GM18858 (cell line): Measurements from ENCODE around the gene PSMD6.

Source experiments
- ATAC-seq: cut with Tn5 transposase; IDR thresholded peaks from one replicate; pipeline ENCODE4 v1.9.1; 2021; ENCODE audit not compliant: unreplicated experiment

The PSMD6 gene

DNA sequence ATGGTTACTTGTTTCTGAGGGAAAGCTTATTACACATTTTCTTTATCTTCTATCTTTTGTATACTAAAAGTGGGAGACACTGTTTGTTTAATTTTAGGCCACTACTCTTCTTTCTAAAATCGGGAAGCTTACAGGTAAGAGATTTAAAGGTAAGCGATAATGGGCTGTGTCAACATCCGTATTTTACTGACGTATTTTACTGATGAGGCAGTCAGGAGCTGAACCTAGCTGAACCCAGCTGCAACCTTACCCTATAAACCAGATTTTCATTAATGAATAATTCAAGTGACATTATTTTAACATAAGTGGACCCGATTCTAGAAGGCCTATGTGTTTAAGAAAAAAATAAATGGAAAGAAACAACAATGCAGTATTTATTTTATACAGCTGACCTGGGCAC, 13.1 kb downstream of the PSMD6 start:
- no peak for ATAC-seq

- ATAC-seq = no peak
These were observed 13.8 kb downstream of the PSMD6 start for GRCh38 chr3:64009528-64009927.

- no peak for ATAC-seq
These were observed 14.6 kb downstream of the PSMD6 start for GRCh38 chr3:64008487-64009351.

DNA sequence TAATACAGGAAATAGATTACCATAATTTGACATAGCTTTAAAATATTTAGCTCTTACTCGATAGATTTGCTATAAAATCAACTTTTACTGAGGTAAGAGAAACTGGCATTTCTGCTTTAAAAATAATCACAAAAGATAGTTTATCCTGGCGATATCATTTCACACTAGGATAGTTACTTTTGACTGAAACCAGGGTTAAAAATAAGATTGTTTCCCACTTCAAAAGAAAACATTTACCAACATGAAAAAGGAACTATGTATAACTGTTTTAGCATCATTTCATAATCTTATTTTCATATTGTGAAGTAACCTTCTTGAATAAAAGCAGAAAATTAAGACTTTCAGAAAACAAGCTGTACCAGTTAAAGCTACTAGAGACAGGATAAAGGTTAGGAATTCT, 15.3 kb downstream of the PSMD6 start:
- no peak for ATAC-seq

DNA sequence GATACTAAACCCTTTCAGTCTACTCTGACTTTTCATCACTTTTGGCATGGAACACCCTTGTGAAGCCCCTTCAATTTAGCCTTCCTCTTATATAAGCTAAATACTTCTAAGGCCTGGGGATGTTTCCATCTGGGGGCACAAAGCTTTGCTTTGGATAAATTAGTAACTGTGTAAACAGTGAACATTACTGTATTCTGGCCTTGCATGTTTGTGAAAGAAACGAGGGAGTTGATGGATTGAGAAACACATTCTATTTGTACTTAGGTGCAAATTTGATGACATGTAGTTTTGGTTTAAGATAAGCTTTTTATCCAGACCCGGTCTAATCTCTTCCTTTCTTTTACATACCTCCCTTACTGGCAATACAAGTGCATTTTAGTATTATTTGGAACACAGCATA, 19.7 kb downstream of the PSMD6 start:
- no peak for ATAC-seq

- no peak for ATAC-seq
These were observed 21.1 kb downstream of the PSMD6 start for GRCh38 chr3:64002233-64002632.

- ATAC-seq = no peak
These were observed 22.7 kb downstream of the PSMD6 start for GRCh38 chr3:64000453-64001055.

GRCh38 chr3:63998852-63999754, 24.2 kb downstream of the PSMD6 start:
- no peak for ATAC-seq

GRCh38 chr3:63995086-63995485, 28.2 kb downstream of the PSMD6 start:
- no peak for ATAC-seq

DNA sequence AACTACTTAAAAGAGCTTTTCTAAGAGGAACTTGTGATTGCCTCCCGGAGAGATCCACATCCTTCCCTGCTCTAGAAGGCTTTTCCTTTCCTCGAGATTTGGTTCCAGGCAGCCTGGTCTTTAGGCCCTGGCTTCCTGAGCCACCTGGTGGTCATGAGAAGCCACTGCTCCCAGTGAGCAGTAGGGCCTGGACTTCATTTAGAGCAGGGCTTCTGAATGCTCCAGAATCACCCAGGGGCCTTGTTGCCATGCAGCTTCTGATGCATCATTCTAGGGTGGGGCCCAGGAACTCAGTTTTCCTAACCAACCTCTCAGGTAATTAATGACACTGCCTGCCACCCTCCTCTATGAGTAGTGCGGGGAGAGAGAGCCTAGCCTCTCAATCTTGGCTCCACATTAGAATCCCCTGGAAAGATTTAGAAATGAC, 29.6 kb downstream of the PSMD6 start:
- peak; percentile 73 for ATAC-seq

DNA sequence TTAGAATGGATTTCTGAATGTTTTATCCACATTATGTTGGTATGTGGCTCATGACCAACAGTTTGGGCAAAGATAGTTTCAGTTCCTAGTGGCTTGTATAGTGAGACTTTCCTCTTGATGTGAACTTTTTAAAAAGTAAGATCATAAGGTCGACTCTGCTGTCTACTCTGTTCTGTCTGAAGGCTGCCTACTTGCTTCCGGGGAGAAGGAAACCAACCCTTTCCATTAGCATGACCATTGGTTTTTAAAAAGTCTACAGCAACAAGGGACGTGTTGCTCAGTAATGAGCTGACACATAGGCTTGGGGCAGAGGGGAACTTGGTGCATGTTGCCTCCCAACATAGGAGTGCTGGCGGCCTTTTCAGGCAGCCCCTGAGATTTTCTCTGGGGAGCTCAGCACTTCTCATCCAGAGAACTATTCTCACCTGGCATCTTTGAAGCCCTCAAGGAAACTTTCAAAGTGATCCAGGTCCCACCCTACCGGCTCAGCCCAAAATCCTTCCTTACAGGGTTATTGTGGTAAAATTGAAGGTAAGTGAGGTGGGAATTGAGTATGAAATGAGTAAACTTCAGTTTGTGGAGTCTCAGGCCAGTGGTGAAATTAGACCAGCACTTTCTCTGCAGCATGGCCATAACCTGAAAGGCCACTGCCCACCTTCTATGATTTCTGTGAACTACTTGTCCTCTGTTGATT, 30.6 kb downstream of the PSMD6 start:
- no peak for ATAC-seq

GRCh38 chr3:63991666-63992065, 31.6 kb downstream of the PSMD6 start:
- no peak for ATAC-seq

GRCh38 chr3:63990733-63991132, 32.6 kb downstream of the PSMD6 start:
- no peak for ATAC-seq

DNA sequence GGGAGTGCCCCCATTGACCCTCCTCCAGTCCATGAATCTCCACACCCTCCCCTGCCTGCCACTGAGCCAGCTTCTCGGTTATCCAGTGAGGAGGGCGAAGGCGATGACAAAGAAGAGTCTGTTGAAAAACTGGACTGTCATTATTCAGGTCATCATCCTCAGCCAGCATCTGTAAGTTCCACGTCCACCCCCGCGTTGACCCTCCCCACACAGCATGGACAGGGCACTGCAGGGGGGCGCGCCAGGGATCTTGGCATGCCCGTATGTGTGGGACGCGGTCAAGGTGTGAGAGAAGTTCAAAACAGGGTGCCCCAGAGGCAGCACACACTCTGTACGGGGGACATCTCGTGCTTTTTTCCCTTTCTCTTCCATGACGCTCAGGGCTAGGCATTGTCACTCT, 33.1 kb downstream of the PSMD6 start:
- no peak for ATAC-seq

- no peak for ATAC-seq
These were observed 34.4 kb downstream of the PSMD6 start for GRCh38 chr3:63988943-63989342.

DNA sequence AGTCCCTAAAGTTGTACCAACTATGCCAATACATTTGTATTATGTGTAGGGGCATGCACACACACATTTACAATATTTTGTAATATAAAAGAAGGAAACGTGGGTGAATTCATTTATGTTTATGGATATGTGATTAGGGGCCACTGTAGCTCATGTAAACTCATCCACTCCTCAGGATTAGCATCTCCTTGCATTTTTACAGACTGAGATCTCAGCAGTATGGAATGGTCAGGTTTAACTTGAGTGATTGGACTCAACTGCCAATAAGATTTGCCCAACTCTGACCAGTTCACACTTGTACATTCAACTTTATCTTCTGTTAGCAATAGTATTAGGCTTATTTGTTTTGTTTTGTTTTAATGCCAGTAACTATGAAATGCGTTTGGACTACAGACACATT, 36.5 kb downstream of the PSMD6 start:
- no peak for ATAC-seq

GRCh38 chr3:63986146-63986545, 37.1 kb downstream of the PSMD6 start:
- ATAC-seq = no peak

DNA sequence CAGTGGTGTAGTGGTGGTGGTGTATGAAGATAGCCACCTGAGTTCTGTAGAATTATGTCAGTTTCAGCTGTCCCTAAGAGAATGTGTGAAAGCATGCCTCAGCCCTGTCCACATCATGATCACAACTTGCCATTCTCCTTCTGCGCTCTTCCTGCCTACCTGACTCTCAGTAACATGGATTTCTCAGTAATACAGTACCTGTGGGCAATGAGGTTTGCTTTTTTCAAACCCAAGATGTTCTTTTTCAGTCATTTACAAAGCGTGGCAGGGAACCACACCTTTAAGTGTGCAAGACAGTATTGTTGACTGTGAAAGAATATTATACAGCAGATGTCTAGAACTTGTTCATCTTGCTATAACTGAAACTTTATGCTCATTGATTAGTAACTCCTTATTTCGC, 38.9 kb downstream of the PSMD6 start:
- ATAC-seq = no peak

DNA sequence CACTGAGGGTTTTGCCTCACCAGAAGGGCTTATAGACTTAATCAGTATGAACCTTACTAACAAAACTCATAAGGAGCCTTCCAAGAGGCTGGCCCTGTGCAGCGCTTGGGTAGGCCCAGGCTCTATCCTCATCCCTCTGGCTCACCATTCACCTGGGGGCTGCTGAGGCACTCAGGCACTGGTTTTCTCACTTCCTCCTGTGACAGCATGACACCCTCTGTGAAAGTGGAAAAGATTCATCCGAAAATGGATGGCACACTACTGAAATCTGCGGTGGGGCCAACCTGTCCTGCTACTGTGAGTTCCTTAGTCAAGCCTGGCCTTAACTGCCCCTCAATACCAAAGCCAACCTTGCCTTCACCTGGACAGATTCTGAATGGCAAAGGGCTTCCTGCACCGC, 41.3 kb downstream of the PSMD6 start:
- ATAC-seq = no peak

- no peak for ATAC-seq
These were observed 42.3 kb downstream of the PSMD6 start for GRCh38 chr3:63980830-63981498.
